Gastroesophageal sphincter (tissue), 4 donors: ENCODE measurements around the gene HMGXB3. TPM values are rescaled to one million over a fixed set of nuclear protein-coding genes. Genes with fewer than 3 reads are reported as not detected.

Experiments used
- ATAC-seq: fragments of 150-250 bp; one replicate; pipeline ENCODE4 v1.9.1; 2016; ENCODE audit warnings: mild to moderate bottlenecking, moderate library complexity
- H3K27ac ChIP-seq, 4 donors: fragments of 200-600 bp; sonication (generic) in 3 of 4; 1 replicate in 3 of 4; 2 replicates in 1 of 4; pipeline ENCODE4 v1.5.1; 2016 to 2019
- H3K27me3 ChIP-seq: fragments of 200-600 bp; sonication (generic); one replicate; pipeline ENCODE4 v1.5.1; 2019
- H3K36me3 ChIP-seq, 2 donors: fragments of 200-600 bp; sonication (generic); one replicate each; pipeline ENCODE4 v1.5.1; 2019; ENCODE audit warnings: control low read depth in 1 of 2
- H3K4me1 ChIP-seq, 3 donors: fragments of 200-600 bp; sonication (generic); 1 replicate in 2 of 3; 2 replicates in 1 of 3; pipeline ENCODE4 v1.5.1; 2016 to 2019; ENCODE audit warnings: control low read depth in 2 of 3
- H3K4me3 ChIP-seq, 2 donors: fragments of 200-600 bp; sonication (generic); one replicate each; pipeline ENCODE4 v1.5.1; 2019; ENCODE audit warnings: mild to moderate bottlenecking in 1 of 2, moderate library complexity in 1 of 2
- H3K9me3 ChIP-seq, 3 donors: fragments of 200-600 bp; sonication (generic); one replicate each; pipeline ENCODE4 v1.5.1; 2017 to 2019; ENCODE audit warnings: control low read depth in 2 of 3
- CTCF ChIP-seq, 4 experiments: fragments of 200-600 bp in 2 of 4; fragments of 450-650 bp in 2 of 4; sonication (generic) in 1 of 4; IDR thresholded peaks; one replicate each; pipeline ENCODE4 v1.5.1; 2017 to 2019; ENCODE audit warnings: antibody characterized with exemption in 4 of 4, mild to moderate bottlenecking in 2 of 4, moderate library complexity in 2 of 4
- EP300 ChIP-seq: sonication (generic); formaldehyde crosslinking; IDR thresholded peaks from one replicate; pipeline ENCODE4 v1.6.1; 2017; ENCODE audit warnings: antibody characterized with exemption, mild to moderate bottlenecking
- POLR2A ChIP-seq, 2 donors: fragments of 450-650 bp; IDR thresholded peaks; one replicate each; pipeline ENCODE4 v1.6.1; 2017; ENCODE audit warnings: antibody characterized with exemption in 2 of 2, mild to moderate bottlenecking in 2 of 2, moderate library complexity in 1 of 2
- POLR2AphosphoS5 ChIP-seq: sonication (generic); formaldehyde crosslinking; IDR thresholded peaks from one replicate; pipeline ENCODE4 v1.6.1; 2017; ENCODE audit warnings: antibody characterized with exemption
- WGBS, 2 donors: methylation state at CpG; one replicate each; pipeline ENCODE4 v1.1.5; 2018; ENCODE audit warnings: low coverage in 1 of 2; 5-methylcytosine and 5-hydroxymethylcytosine counted together
- total RNA-seq, 4 donors: library from RNA; depleted of rRNA; stranded (reverse); fragments of >200 nt; gene quantifications; one replicate each; pipeline ENCODE4 v1.1.0, GENCODE V29; 2016

The HMGXB3 gene
- total RNA-seq, 4 donors from 2014 or later = 21.8 to 30.2 (median 24.2) TPM

DNA sequence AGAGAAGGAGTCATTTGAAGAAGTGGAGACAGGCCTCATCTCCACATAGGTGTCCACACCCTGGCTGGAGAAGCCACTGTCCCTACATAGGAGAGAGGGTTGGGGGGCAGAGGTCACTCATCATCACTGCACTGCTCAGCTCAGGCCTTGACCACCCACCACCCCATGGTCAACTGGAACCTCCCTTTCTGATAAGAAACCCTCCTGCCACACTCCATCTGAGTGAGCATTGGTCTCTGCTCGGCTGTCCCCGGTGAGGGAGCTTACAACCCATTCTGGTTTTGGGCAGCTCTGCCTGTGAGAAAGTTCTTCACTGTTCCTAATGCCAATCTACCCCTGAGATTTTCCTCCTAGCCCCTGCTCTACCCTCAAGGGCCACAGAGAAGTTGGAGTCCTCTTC is 57.0 kb downstream of the HMGXB3 start:
- H3K4me3 ChIP-seq = no peak overlapping the region
- TF ChIP-seq POLR2AphosphoS5 (no peak), POLR2A (IDR thresholded peaks at IDR 0.05) (no peak), EP300 (no peak), CTCF (IDR thresholded peaks at IDR 0.05) (no peak)
- 100% methylated on average over 1 of the region's 2 CpGs; no CpG with 5 or more reads in 1 of the 2 donors for WGBS, 2 donors
- no peak for ATAC-seq
- H3K27me3 ChIP-seq = no peaks in the 10 kb centered on the region
- no peaks in the 10 kb centered on the region for H3K4me1 ChIP-seq
- no peaks in the 10 kb centered on the region for H3K9me3 ChIP-seq
- no peak overlapping the region for H3K27ac ChIP-seq
- peaks cover 0 to 38% of the 10 kb centered on the region in 2 donors for H3K36me3 ChIP-seq

DNA sequence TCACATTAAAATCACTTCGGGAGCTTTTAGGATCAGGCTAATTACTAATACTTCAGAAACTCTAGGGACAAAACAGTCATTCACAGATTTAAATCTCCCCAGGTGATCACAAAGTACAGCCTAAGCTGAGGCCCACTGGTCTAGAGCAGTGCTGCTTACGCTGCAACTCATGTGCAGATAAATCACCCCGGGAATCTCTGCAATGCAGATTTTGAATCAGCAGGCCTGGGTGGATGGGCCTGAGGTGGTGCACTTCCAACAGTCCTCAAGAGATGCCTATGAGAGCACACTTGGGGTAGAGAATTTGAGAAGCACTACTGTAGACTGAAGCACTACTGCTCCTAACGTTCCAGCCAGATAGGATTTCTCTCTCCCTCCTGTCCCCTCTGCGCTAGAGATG is 57.5 kb downstream of the HMGXB3 start:
- Histone ChIP-seq H3K4me1 (no peaks in the 10 kb centered on the region), H3K27ac (no peak overlapping the region), H3K27me3 (no peaks in the 10 kb centered on the region), H3K4me3 (no peak overlapping the region), H3K9me3 (no peaks in the 10 kb centered on the region), H3K36me3 (peaks cover 0 to 33% of the 10 kb centered on the region in 2 donors)
- TF ChIP-seq POLR2A (IDR thresholded peaks at IDR 0.05) (no peak), POLR2AphosphoS5 (no peak), CTCF (IDR thresholded peaks at IDR 0.05) (no peak), EP300 (no peak)
- ATAC-seq = no peak
- WGBS, 2 donors = 68 to 78% methylated on average over 2 to 5 of the region's 5 CpGs

DNA sequence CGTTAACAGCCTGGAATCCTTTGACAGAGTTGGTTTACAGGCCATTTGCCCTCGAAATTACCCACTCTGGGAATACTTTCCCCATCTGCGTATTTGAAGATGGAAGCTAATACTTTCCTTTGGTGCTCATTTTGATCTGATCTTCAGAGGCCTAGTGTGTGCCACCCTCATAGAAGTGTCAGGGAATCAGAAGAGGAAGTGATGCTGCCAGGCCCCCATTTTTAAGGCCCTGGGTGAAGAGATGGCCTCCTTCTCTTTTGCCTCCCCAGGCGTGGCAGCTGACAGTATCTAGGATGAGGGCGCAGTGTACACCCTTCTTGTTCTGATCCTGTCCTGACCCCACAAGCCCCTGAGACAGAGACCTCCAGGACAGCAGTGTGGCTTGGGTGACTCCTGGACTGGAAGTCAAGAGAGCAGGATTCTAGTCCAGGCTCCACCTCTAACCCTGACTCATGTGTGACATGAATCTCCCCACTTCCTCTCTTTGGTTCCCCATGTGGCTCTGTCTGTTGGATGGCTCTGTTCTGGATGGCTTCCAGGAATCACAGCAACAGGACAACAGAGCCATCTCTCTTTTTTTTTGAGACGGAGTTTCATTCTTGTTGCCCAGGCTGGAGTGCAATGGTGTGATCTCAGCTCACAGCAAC is 58.1 kb downstream of the HMGXB3 start:
- Histone ChIP-seq H3K4me1 (no peaks in the 10 kb centered on the region), H3K27ac (no peak overlapping the region), H3K9me3 (no peaks in the 10 kb centered on the region), H3K36me3 (peaks cover 0 to 27% of the 10 kb centered on the region in 2 donors), H3K27me3 (no peaks in the 10 kb centered on the region), H3K4me3 (no peak overlapping the region)
- peak; percentile 51 for ATAC-seq
- no peak for TF ChIP-seq POLR2A (IDR thresholded peaks at IDR 0.05)
- no peak for TF ChIP-seq POLR2AphosphoS5
- TF ChIP-seq EP300 = no peak
- no peak for TF ChIP-seq CTCF (IDR thresholded peaks at IDR 0.05)
- 94 to 100% methylated on average over 3 of the region's 6 CpGs for WGBS, 2 donors

- no peaks in the 10 kb centered on the region for H3K4me1 ChIP-seq
- H3K9me3 ChIP-seq = no peaks in the 10 kb centered on the region
- 86% methylated on average over 8 of the region's 11 CpGs; no CpG with 5 or more reads in 1 of the 2 donors for WGBS, 2 donors
- H3K27me3 ChIP-seq = no peaks in the 10 kb centered on the region
- peaks cover 0 to 16% of the 10 kb centered on the region in 2 donors for H3K36me3 ChIP-seq
- TF ChIP-seq CTCF (IDR thresholded peaks at IDR 0.05) (no peak), POLR2A (IDR thresholded peaks at IDR 0.05) (no peak), EP300 (no peak), POLR2AphosphoS5 (no peak)
- H3K27ac ChIP-seq = no peak overlapping the region
- no peak overlapping the region for H3K4me3 ChIP-seq
- no peak for ATAC-seq
Observed at GRCh38 chr5:150059623-150060022, 59.1 kb downstream of the HMGXB3 start.

DNA sequence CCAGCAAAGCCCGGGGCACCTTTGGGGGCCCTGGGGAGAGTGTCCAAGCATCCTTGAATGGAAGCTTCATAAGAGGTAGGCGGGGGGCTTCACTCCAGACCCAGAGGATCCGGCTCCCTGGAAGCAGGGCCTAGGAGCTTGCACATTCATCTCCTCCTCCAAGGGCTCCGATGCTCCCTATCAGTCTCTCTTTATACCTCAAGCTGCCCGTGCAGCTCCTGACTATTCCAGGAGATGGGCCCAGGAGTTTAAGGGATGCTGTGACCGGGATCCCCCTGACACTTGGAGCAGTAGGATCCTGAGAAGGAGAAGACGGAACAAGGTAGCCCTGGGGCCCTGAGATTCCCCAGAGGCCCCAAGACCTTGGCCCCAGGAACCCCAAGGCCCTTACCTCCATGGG is 59.9 kb downstream of the HMGXB3 start:
- Histone ChIP-seq H3K27ac (no peak overlapping the region), H3K9me3 (no peaks in the 10 kb centered on the region), H3K4me3 (no peak overlapping the region), H3K36me3 (peaks cover 0 to 8% of the 10 kb centered on the region in 2 donors), H3K27me3 (no peaks in the 10 kb centered on the region), H3K4me1 (no peaks in the 10 kb centered on the region)
- WGBS, 2 donors = 67 to 73% methylated on average over 3 of the region's 7 CpGs
- ATAC-seq = no peak
- TF ChIP-seq CTCF (IDR thresholded peaks at IDR 0.05) = no peak
- TF ChIP-seq EP300 = no peak
- no peak for TF ChIP-seq POLR2AphosphoS5
- no peak for TF ChIP-seq POLR2A (IDR thresholded peaks at IDR 0.05)
